ENCODE measurements around the gene SIGLEC12. TPM values are rescaled to one million over a fixed set of nuclear protein-coding genes. Genes with fewer than 3 reads are reported as not detected.
A peak's percentile ranks its signal among the peaks of the same experiment; 100 is the strongest.

The SIGLEC12 gene
- total and polyA plus RNA-seq, 9 of the 15 experiments (the other 6 are each of a cell fraction or from before 2014, with no cell fraction given), result 0.08 to 1.3 (median 0.54) TPM

DNA sequence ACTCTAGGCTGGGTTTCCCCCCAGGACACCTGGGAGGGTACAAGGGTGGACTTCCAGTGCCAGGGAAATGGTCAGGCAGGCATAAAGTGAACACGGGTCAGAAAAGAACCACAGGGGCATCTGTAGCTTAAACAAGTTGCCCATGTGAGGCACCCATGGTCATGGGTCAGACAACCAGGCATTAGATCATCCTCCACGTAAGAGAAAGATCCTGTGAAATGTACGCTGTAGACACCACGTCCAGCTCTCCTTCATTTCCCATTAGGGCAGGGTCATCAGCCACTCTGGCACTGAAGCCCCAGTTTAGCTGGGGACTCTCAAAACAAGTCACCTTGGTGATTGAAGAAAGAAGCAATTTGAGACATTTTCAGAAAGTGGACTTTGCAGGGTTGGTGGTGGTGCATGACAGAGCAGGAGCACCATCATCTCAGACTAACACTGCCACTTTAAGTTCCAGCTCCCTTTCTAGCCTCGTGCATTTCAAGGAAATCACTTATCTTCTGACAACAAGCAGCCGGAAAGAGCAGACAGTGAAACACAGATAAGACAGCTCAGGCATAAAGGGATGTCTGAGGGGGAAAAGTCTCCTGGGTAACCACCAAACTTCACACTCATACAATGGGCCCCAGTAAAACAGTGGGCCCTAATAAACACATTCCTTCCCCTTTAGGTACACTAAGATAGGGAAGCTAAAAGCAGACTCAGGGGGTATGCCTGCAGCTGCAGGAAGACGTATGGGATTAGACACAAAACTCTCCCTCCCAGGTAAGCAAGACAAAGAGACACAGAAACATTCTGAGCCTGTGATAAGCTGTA lies 46.0 kb upstream of the SIGLEC12 start (continued):
- TF ChIP-seq, protein P1, sequence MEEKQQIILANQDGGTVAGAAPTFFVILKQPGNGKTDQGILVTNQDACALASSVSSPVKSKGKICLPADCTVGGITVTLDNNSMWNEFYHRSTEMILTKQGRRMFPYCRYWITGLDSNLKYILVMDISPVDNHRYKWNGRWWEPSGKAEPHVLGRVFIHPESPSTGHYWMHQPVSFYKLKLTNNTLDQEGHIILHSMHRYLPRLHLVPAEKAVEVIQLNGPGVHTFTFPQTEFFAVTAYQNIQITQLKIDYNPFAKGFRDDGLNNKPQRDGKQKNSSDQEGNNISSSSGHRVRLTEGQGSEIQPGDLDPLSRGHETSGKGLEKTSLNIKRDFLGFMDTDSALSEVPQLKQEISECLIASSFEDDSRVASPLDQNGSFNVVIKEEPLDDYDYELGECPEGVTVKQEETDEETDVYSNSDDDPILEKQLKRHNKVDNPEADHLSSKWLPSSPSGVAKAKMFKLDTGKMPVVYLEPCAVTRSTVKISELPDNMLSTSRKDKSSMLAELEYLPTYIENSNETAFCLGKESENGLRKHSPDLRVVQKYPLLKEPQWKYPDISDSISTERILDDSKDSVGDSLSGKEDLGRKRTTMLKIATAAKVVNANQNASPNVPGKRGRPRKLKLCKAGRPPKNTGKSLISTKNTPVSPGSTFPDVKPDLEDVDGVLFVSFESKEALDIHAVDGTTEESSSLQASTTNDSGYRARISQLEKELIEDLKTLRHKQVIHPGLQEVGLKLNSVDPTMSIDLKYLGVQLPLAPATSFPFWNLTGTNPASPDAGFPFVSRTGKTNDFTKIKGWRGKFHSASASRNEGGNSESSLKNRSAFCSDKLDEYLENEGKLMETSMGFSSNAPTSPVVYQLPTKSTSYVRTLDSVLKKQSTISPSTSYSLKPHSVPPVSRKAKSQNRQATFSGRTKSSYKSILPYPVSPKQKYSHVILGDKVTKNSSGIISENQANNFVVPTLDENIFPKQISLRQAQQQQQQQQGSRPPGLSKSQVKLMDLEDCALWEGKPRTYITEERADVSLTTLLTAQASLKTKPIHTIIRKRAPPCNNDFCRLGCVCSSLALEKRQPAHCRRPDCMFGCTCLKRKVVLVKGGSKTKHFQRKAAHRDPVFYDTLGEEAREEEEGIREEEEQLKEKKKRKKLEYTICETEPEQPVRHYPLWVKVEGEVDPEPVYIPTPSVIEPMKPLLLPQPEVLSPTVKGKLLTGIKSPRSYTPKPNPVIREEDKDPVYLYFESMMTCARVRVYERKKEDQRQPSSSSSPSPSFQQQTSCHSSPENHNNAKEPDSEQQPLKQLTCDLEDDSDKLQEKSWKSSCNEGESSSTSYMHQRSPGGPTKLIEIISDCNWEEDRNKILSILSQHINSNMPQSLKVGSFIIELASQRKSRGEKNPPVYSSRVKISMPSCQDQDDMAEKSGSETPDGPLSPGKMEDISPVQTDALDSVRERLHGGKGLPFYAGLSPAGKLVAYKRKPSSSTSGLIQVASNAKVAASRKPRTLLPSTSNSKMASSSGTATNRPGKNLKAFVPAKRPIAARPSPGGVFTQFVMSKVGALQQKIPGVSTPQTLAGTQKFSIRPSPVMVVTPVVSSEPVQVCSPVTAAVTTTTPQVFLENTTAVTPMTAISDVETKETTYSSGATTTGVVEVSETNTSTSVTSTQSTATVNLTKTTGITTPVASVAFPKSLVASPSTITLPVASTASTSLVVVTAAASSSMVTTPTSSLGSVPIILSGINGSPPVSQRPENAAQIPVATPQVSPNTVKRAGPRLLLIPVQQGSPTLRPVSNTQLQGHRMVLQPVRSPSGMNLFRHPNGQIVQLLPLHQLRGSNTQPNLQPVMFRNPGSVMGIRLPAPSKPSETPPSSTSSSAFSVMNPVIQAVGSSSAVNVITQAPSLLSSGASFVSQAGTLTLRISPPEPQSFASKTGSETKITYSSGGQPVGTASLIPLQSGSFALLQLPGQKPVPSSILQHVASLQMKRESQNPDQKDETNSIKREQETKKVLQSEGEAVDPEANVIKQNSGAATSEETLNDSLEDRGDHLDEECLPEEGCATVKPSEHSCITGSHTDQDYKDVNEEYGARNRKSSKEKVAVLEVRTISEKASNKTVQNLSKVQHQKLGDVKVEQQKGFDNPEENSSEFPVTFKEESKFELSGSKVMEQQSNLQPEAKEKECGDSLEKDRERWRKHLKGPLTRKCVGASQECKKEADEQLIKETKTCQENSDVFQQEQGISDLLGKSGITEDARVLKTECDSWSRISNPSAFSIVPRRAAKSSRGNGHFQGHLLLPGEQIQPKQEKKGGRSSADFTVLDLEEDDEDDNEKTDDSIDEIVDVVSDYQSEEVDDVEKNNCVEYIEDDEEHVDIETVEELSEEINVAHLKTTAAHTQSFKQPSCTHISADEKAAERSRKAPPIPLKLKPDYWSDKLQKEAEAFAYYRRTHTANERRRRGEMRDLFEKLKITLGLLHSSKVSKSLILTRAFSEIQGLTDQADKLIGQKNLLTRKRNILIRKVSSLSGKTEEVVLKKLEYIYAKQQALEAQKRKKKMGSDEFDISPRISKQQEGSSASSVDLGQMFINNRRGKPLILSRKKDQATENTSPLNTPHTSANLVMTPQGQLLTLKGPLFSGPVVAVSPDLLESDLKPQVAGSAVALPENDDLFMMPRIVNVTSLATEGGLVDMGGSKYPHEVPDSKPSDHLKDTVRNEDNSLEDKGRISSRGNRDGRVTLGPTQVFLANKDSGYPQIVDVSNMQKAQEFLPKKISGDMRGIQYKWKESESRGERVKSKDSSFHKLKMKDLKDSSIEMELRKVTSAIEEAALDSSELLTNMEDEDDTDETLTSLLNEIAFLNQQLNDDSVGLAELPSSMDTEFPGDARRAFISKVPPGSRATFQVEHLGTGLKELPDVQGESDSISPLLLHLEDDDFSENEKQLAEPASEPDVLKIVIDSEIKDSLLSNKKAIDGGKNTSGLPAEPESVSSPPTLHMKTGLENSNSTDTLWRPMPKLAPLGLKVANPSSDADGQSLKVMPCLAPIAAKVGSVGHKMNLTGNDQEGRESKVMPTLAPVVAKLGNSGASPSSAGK (IDR thresholded peaks at IDR 0.05), result peak; percentile 88
- TF ChIP-seq, protein P2, sequence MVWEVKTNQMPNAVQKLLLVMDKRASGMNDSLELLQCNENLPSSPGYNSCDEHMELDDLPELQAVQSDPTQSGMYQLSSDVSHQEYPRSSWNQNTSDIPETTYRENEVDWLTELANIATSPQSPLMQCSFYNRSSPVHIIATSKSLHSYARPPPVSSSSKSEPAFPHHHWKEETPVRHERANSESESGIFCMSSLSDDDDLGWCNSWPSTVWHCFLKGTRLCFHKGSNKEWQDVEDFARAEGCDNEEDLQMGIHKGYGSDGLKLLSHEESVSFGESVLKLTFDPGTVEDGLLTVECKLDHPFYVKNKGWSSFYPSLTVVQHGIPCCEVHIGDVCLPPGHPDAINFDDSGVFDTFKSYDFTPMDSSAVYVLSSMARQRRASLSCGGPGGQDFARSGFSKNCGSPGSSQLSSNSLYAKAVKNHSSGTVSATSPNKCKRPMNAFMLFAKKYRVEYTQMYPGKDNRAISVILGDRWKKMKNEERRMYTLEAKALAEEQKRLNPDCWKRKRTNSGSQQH (CRISPR knock-in tag; IDR thresholded peaks at IDR 0.05), result no peak
- TF ChIP-seq HDAC3 (IDR thresholded peaks at IDR 0.05; ENCODE audit: borderline replicate concordance, partially characterized antibody), result peak; percentile 97
- TF ChIP-seq ZNF75A (CRISPR knock-in tag; IDR thresholded peaks at IDR 0.05), result 0 out of 2 replicates have a peak, but pooled peaks have one; percentile 8
- TF ChIP-seq TSC22D4 (tag; IDR thresholded peaks at IDR 0.05), result no peak
- no peak for TF ChIP-seq BRF1 (IDR thresholded peaks at IDR 0.05; ENCODE audit: borderline replicate concordance, extremely low read depth, insufficient read length)
- 0 out of 2 replicates have a peak, but pooled peaks have one; percentile 38 for TF ChIP-seq ZNF354B (CRISPR knock-in tag; IDR thresholded peaks at IDR 0.05)
- TF ChIP-seq MYNN (IDR thresholded peaks at IDR 0.05), result peak; percentile 91
- no peak for TF ChIP-seq MYNN (CRISPR knock-in tag; IDR thresholded peaks at IDR 0.05)
- TF ChIP-seq, protein P3, sequence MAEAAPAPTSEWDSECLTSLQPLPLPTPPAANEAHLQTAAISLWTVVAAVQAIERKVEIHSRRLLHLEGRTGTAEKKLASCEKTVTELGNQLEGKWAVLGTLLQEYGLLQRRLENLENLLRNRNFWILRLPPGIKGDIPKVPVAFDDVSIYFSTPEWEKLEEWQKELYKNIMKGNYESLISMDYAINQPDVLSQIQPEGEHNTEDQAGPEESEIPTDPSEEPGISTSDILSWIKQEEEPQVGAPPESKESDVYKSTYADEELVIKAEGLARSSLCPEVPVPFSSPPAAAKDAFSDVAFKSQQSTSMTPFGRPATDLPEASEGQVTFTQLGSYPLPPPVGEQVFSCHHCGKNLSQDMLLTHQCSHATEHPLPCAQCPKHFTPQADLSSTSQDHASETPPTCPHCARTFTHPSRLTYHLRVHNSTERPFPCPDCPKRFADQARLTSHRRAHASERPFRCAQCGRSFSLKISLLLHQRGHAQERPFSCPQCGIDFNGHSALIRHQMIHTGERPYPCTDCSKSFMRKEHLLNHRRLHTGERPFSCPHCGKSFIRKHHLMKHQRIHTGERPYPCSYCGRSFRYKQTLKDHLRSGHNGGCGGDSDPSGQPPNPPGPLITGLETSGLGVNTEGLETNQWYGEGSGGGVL (CRISPR knock-in tag; IDR thresholded peaks at IDR 0.05), result no peak
- no peak for TF ChIP-seq ATF1 (CRISPR knock-in tag; IDR thresholded peaks at IDR 0.05)
- TF ChIP-seq ATF1 (tag; IDR thresholded peaks at IDR 0.05), result peak; percentile 59
- TF ChIP-seq SAP30 (IDR thresholded peaks at IDR 0.05; ENCODE audit: borderline replicate concordance, insufficient read depth, low read depth, low read length, poor library complexity, severe bottlenecking), result no peak

Data from K562 (cell line).